ENCODE measurements around the gene LRAT. TPM values are rescaled to one million over a fixed set of nuclear protein-coding genes. Genes with fewer than 3 reads are reported as not detected.

Gene LRAT
- total and polyA plus RNA-seq, 2 donors from 2014 or later: 0.15 to 0.72 TPM

DNA sequence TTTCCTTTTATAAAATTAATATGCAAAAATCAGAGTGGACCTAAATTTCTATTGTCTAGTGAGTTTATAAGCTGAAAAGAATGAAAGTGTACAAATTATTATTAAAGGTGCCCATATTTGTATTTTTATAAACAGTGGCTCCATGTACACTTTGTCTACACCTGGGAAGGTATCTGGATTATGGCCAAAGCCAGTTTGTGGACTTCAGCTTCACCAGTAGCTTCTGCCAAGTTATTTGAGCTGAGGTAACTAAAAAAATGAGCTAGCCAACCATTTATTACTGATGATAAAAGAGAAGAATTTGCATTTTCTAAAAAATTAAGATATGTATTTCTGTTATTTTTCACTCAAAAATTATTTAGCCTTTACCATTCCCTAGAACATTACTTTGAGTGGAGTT is 32.3 kb upstream of the LRAT start:
- H3K27me3 ChIP-seq (ENCODE audit: control insufficient read depth, insufficient read depth, low read length): no peaks in the 10 kb centered on the region
- no peak overlapping the region for H3K4me3 ChIP-seq (ENCODE audit: low read length in 3 of 3)
- H3K36me3 ChIP-seq (ENCODE audit: control insufficient read depth in 2 of 3, insufficient read depth in 3 of 3, low read length in 3 of 3): no peaks in the 10 kb centered on the region
- no peak overlapping the region for H3K27ac ChIP-seq (ENCODE audit: low read depth in 2 of 2, low read length in 2 of 2)
- H3K9me3 ChIP-seq (ENCODE audit: control insufficient read depth in 2 of 3, insufficient read depth in 1 of 3, low read length in 3 of 3): no peaks in the 10 kb centered on the region
- no peaks in the 10 kb centered on the region for H3K4me1 ChIP-seq (ENCODE audit: control insufficient read depth in 2 of 3, insufficient read depth in 2 of 3, low read depth in 1 of 3, low read length in 3 of 3)
- no peak for FAIRE-seq
- TF ChIP-seq, protein P1, sequence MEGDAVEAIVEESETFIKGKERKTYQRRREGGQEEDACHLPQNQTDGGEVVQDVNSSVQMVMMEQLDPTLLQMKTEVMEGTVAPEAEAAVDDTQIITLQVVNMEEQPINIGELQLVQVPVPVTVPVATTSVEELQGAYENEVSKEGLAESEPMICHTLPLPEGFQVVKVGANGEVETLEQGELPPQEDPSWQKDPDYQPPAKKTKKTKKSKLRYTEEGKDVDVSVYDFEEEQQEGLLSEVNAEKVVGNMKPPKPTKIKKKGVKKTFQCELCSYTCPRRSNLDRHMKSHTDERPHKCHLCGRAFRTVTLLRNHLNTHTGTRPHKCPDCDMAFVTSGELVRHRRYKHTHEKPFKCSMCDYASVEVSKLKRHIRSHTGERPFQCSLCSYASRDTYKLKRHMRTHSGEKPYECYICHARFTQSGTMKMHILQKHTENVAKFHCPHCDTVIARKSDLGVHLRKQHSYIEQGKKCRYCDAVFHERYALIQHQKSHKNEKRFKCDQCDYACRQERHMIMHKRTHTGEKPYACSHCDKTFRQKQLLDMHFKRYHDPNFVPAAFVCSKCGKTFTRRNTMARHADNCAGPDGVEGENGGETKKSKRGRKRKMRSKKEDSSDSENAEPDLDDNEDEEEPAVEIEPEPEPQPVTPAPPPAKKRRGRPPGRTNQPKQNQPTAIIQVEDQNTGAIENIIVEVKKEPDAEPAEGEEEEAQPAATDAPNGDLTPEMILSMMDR (IDR thresholded peaks at IDR 0.05; ENCODE audit: borderline replicate concordance, extremely low read depth, insufficient read depth): no peak
- no peak overlapping the region for H3K9ac ChIP-seq (ENCODE audit: low read length in 3 of 3)
- no peak for DNase-seq
- intact Hi-C loops (cut with DNase I): no loop called here

DNA sequence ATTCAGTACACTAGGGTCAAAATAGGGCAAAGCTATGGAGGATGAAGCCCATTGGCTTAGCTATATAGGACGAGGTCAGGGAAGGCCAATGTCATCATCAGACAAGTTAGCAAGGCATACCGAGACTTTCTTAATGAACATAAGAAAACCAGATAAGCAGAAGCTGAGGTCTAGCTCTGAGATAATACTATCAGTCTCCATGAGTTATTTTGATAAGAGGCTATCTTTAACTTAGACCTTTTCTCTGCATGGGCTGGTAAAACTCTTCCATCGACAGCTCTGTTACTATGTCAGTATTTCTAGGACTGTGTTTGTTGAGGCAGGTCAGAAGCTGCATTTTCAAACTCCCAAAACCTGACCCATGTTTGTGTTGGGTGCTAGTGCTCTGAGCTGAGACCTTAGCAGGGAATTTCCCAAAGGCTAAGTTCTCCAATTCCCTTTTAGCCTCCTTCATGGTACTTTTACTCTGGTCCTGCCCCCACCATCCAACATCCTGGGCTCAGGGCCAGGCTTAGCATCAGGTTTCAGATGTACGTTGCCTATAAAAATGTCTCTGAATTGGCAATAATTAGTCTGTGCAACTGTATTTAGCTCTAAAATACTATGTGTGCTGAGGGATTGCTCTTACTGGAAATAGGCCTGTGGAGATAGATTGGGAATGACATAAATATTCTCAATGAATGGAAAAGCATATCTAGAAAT is 29.3 kb upstream of the LRAT start:
- no peaks in the 10 kb centered on the region for H3K27me3 ChIP-seq (ENCODE audit: control insufficient read depth, insufficient read depth, low read length)
- FAIRE-seq: no peak

DNA sequence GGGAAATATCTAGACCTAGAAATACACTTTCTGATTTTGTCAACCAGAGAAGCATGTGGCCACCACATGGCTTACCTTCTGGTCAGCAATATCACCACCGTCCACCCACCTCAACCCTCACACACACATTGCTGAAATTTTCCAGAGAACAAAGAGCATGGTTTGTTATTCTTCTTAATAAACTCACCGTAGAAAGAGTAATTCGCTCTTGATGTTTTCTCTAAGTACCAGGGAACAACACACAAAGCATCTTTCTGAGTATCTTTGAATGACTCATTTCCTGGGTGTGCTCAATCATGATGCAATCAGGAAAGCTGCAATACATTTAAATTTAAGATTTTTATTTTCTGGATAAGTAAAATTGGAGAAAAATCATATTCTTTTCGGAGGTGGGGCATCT is 24.7 kb upstream of the LRAT start:
- FAIRE-seq (no peak), DNase-seq (no peak)
- Histone ChIP-seq H3K9ac (ENCODE audit: low read length in 3 of 3) (no peak overlapping the region), H3K4me1 (ENCODE audit: control insufficient read depth in 2 of 3, insufficient read depth in 2 of 3, low read depth in 1 of 3, low read length in 3 of 3) (no peaks in the 10 kb centered on the region), H3K36me3 (ENCODE audit: control insufficient read depth in 2 of 3, insufficient read depth in 3 of 3, low read length in 3 of 3) (no peaks in the 10 kb centered on the region), H3K4me3 (ENCODE audit: low read length in 3 of 3) (no peak overlapping the region), H3K9me3 (ENCODE audit: control insufficient read depth in 2 of 3, insufficient read depth in 1 of 3, low read length in 3 of 3) (no peaks in the 10 kb centered on the region), H3K27me3 (ENCODE audit: control insufficient read depth, insufficient read depth, low read length) (no peaks in the 10 kb centered on the region), H3K27ac (ENCODE audit: low read depth in 2 of 2, low read length in 2 of 2) (no peak overlapping the region)
- TF ChIP-seq, protein P1 (IDR thresholded peaks at IDR 0.05; ENCODE audit: borderline replicate concordance, extremely low read depth, insufficient read depth): no peak
- intact Hi-C loops (cut with DNase I): no loop called here

More for the DNA sequence above, 29.3 kb upstream of the LRAT start:
- no peaks in the 10 kb centered on the region for H3K4me1 ChIP-seq (ENCODE audit: control insufficient read depth in 2 of 3, insufficient read depth in 2 of 3, low read depth in 1 of 3, low read length in 3 of 3)
- intact Hi-C loops (cut with DNase I): no loop called here
- H3K4me3 ChIP-seq (ENCODE audit: low read length in 3 of 3): no peak overlapping the region
- DNase-seq: no peak
- TF ChIP-seq, protein P1 (IDR thresholded peaks at IDR 0.05; ENCODE audit: borderline replicate concordance, extremely low read depth, insufficient read depth): no peak
- no peak overlapping the region for H3K9ac ChIP-seq (ENCODE audit: low read length in 3 of 3)
- no peak overlapping the region for H3K27ac ChIP-seq (ENCODE audit: low read depth in 2 of 2, low read length in 2 of 2)
- no peaks in the 10 kb centered on the region for H3K36me3 ChIP-seq (ENCODE audit: control insufficient read depth in 2 of 3, insufficient read depth in 3 of 3, low read length in 3 of 3)
- H3K9me3 ChIP-seq (ENCODE audit: control insufficient read depth in 2 of 3, insufficient read depth in 1 of 3, low read length in 3 of 3): no peaks in the 10 kb centered on the region

DNA sequence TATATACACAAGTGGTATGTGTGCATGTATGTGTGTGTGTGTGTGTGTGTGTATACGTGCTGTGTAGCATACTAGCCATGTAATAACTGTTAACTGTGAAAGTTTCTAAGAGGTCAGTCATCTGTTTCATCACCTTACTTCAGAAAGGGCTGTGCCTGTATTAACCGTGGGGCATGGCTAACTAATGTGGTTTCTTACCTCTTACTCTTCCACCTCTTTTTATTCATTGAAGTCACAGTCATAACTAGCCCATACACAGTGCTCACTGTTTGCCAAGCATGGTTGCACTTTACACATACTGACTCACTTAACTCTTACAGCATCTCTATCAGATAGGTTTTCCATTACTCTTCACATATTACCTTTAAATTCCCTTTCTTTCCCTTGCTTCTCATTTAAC is 23.7 kb upstream of the LRAT start:
- no peak for FAIRE-seq
- TF ChIP-seq, protein P1 (IDR thresholded peaks at IDR 0.05; ENCODE audit: borderline replicate concordance, extremely low read depth, insufficient read depth): no peak

More for the DNA sequence above, 23.7 kb upstream of the LRAT start:
- Histone ChIP-seq H3K27ac (ENCODE audit: low read depth in 2 of 2, low read length in 2 of 2) (no peak overlapping the region), H3K36me3 (ENCODE audit: control insufficient read depth in 2 of 3, insufficient read depth in 3 of 3, low read length in 3 of 3) (no peaks in the 10 kb centered on the region), H3K4me3 (ENCODE audit: low read length in 3 of 3) (no peak overlapping the region), H3K4me1 (ENCODE audit: control insufficient read depth in 2 of 3, insufficient read depth in 2 of 3, low read depth in 1 of 3, low read length in 3 of 3) (no peaks in the 10 kb centered on the region), H3K9me3 (ENCODE audit: control insufficient read depth in 2 of 3, insufficient read depth in 1 of 3, low read length in 3 of 3) (no peaks in the 10 kb centered on the region), H3K9ac (ENCODE audit: low read length in 3 of 3) (no peak overlapping the region), H3K27me3 (ENCODE audit: control insufficient read depth, insufficient read depth, low read length) (no peaks in the 10 kb centered on the region)
- intact Hi-C loops (cut with DNase I): no loop called here
- no peak for DNase-seq
